ACC112 (cell line): ENCODE results near the gene PRSS56.

Source experiments
- H2AFZ ChIP-seq: fragments of 200-600 bp; sonication (generic); one replicate; pipeline ENCODE4 v1.6.0; 2017; ENCODE audit warnings: antibody characterized with exemption, low read length; ENCODE audit not compliant: unreplicated experiment
- H3K27ac ChIP-seq: fragments of 200-600 bp; sonication (generic); 2 replicates; pipeline ENCODE4 v1.5.1; 2014; ENCODE audit warnings: low read depth, mild to moderate bottlenecking, antibody characterized with exemption, low read length, moderate library complexity
- H3K27me3 ChIP-seq: fragments of 200-600 bp; sonication (generic); 2 replicates; pipeline ENCODE4 v1.6.1; 2014; ENCODE audit warnings: mild to moderate bottlenecking, antibody characterized with exemption, low read length, moderate library complexity, mixed read lengths; ENCODE audit not compliant: insufficient read depth
- H3K36me3 ChIP-seq: fragments of 200-600 bp; sonication (generic); 2 replicates; pipeline ENCODE4 v1.6.1; 2016; ENCODE audit warnings: mild to moderate bottlenecking, antibody characterized with exemption, low read length, moderate library complexity, mixed read lengths; ENCODE audit not compliant: insufficient read depth
- H3K4me1 ChIP-seq: fragments of 200-600 bp; sonication (generic); one replicate; pipeline ENCODE4 v1.6.1; 2016; ENCODE audit warnings: low read length, mixed read lengths; ENCODE audit not compliant: insufficient read depth, unreplicated experiment, control insufficient read depth
- H3K4me3 ChIP-seq: fragments of 200-600 bp; sonication (generic); 2 replicates; pipeline ENCODE4 v1.5.1; 2014; ENCODE audit warnings: mild to moderate bottlenecking, low read depth, low read length
- H3K79me2 ChIP-seq: fragments of 200-600 bp; sonication (generic); one replicate; pipeline ENCODE4 v1.6.0; 2016; ENCODE audit warnings: low read length; ENCODE audit not compliant: control insufficient read depth, unreplicated experiment, insufficient read depth

The PRSS56 gene

GRCh38 chr2:232503809-232504323 lies 16.3 kb upstream of the PRSS56 start:
- Histone ChIP-seq H3K4me3 (no peak overlapping the region), H3K4me1 (peaks cover 2% of the 10 kb centered on the region), H3K27me3 (peaks cover 65% of the 10 kb centered on the region), H2AFZ (no peak overlapping the region), H3K79me2 (no peaks in the 10 kb centered on the region), H3K27ac (no peak overlapping the region), H3K36me3 (no peaks in the 10 kb centered on the region)

DNA sequence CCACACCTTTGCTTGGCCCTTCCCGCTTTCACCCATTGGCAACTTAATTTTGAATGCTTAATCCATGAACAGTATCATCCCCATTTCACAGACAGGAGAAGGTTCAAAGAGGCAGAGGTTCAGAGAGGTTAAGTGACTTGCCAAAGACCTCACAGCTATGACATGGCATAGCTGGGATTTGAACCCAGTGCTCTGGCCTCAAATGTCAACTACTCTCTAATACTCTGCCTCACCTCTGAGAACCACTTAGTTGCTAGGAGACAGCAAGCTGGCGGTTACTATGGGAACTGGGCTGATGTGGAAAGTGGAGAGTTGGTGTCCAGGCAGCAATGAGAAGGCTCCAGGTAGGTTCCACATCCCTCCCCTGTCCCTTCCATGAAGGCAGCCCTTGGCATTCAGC lies 15.8 kb upstream of the PRSS56 start:
- no peak overlapping the region for H2AFZ ChIP-seq
- no peaks in the 10 kb centered on the region for H3K79me2 ChIP-seq
- H3K27me3 ChIP-seq = peaks cover 63% of the 10 kb centered on the region
- H3K4me1 ChIP-seq = peaks cover 2% of the 10 kb centered on the region
- no peak overlapping the region for H3K27ac ChIP-seq
- H3K36me3 ChIP-seq = no peaks in the 10 kb centered on the region
- no peak overlapping the region for H3K4me3 ChIP-seq

DNA sequence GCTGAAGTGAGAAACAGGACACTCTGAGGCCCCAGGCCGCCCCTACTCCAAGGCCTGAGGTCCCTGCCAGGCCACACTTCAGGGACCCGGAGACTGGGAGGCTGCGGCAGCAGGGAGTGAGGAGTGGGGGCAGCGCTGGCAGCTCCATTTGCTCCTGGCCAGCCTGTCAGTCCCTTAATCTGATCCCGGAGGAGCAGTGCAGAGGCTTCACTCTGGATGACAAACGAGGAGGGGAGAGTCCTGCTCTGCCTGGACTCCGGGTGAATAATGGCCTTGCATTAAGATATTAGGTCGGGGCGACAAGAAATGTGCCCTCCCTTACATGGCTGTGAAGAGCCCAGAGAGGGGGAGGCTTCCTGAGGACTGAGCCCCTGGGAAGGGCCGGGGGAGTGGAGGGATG lies 14.3 kb upstream of the PRSS56 start:
- H3K4me3 ChIP-seq = no peak overlapping the region
- H3K27me3 ChIP-seq = peaks cover 60% of the 10 kb centered on the region
- peaks cover 2% of the 10 kb centered on the region for H3K4me1 ChIP-seq
- H3K27ac ChIP-seq = no peak overlapping the region
- no peaks in the 10 kb centered on the region for H3K79me2 ChIP-seq
- no peak overlapping the region for H2AFZ ChIP-seq
- H3K36me3 ChIP-seq = no peaks in the 10 kb centered on the region

GRCh38 chr2:232506709-232507108 lies 13.5 kb upstream of the PRSS56 start:
- H3K27me3 ChIP-seq = peaks cover 59% of the 10 kb centered on the region
- H3K79me2 ChIP-seq = no peaks in the 10 kb centered on the region
- H3K36me3 ChIP-seq = no peaks in the 10 kb centered on the region
- H3K27ac ChIP-seq = no peak overlapping the region
- peaks cover 2% of the 10 kb centered on the region for H3K4me1 ChIP-seq
- H2AFZ ChIP-seq = no peak overlapping the region
- no peak overlapping the region for H3K4me3 ChIP-seq

- Histone ChIP-seq H3K36me3 (no peaks in the 10 kb centered on the region), H3K79me2 (no peaks in the 10 kb centered on the region), H3K4me1 (no peaks in the 10 kb centered on the region), H2AFZ (no peak overlapping the region), H3K27ac (no peak overlapping the region), H3K27me3 (peaks cover 53% of the 10 kb centered on the region), H3K4me3 (no peak overlapping the region)
Measured at GRCh38 chr2:232508251-232508650, 11.9 kb upstream of the PRSS56 start.

GRCh38 chr2:232511336-232511890 lies 8.8 kb upstream of the PRSS56 start:
- H3K27me3 ChIP-seq = peaks cover 45% of the 10 kb centered on the region
- no peak overlapping the region for H3K4me3 ChIP-seq
- H3K79me2 ChIP-seq = no peaks in the 10 kb centered on the region
- no peak overlapping the region for H3K27ac ChIP-seq
- H3K4me1 ChIP-seq = no peaks in the 10 kb centered on the region
- no peak overlapping the region for H2AFZ ChIP-seq
- H3K36me3 ChIP-seq = no peaks in the 10 kb centered on the region

DNA sequence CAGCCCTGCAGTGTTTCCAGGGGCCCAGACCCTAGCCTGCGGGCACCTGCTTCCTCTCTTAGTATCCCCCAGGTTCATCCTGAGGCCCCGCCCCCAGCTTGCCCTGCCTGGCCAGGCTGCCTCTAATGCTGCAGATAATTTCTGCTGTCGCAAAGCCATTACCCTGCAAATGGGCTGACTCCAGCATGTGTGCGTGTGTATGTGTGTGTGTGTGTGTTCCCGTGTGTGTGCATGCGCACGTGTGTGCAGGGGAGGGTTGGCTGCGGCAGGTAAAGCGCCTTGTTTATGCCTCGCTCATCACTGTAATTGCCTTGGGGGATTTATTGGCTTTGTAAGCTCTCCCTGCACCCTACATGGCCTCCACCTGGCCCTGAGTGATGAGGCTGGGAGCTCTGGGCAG lies 7.6 kb upstream of the PRSS56 start:
- no peak overlapping the region for H2AFZ ChIP-seq
- H3K4me3 ChIP-seq = no peak overlapping the region
- no peaks in the 10 kb centered on the region for H3K79me2 ChIP-seq
- no peaks in the 10 kb centered on the region for H3K4me1 ChIP-seq
- peaks cover 39% of the 10 kb centered on the region for H3K27me3 ChIP-seq
- no peak overlapping the region for H3K27ac ChIP-seq
- H3K36me3 ChIP-seq = no peaks in the 10 kb centered on the region

DNA sequence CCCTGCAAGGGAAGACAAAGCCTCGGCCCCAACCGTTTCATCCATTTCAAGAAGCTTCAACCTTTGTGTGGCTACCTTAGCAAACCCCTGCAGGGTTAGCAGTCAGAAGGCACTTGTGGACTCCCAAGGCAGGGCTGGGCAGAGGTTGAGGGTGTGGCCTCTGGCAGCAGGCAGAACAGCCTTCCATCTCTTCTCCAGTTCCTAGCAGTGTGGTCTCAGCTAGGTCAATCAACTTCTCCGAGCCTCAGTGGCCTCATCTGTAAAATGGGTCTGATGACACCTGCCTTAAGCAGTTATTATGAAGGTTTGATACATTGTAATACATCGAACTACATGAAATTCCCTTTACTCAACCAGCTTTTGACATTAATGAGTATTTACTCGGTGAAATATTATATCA lies 6.8 kb upstream of the PRSS56 start:
- Histone ChIP-seq H3K27ac (no peak overlapping the region), H2AFZ (no peak overlapping the region), H3K27me3 (peaks cover 32% of the 10 kb centered on the region), H3K36me3 (no peaks in the 10 kb centered on the region), H3K4me1 (no peaks in the 10 kb centered on the region), H3K79me2 (no peaks in the 10 kb centered on the region), H3K4me3 (no peak overlapping the region)

GRCh38 chr2:232515639-232516038 lies 4.5 kb upstream of the PRSS56 start:
- peaks cover 52% of the 10 kb centered on the region for H3K27me3 ChIP-seq
- no peak overlapping the region for H2AFZ ChIP-seq
- no peaks in the 10 kb centered on the region for H3K4me1 ChIP-seq
- H3K79me2 ChIP-seq = no peaks in the 10 kb centered on the region
- H3K27ac ChIP-seq = no peak overlapping the region
- H3K4me3 ChIP-seq = no peak overlapping the region
- H3K36me3 ChIP-seq = no peaks in the 10 kb centered on the region

GRCh38 chr2:232516551-232516950 lies 3.6 kb upstream of the PRSS56 start:
- peaks cover 57% of the 10 kb centered on the region for H3K27me3 ChIP-seq
- no peaks in the 10 kb centered on the region for H3K79me2 ChIP-seq
- no peak overlapping the region for H3K27ac ChIP-seq
- no peak overlapping the region for H3K4me3 ChIP-seq
- H2AFZ ChIP-seq = no peak overlapping the region
- no peaks in the 10 kb centered on the region for H3K4me1 ChIP-seq
- H3K36me3 ChIP-seq = no peaks in the 10 kb centered on the region

DNA sequence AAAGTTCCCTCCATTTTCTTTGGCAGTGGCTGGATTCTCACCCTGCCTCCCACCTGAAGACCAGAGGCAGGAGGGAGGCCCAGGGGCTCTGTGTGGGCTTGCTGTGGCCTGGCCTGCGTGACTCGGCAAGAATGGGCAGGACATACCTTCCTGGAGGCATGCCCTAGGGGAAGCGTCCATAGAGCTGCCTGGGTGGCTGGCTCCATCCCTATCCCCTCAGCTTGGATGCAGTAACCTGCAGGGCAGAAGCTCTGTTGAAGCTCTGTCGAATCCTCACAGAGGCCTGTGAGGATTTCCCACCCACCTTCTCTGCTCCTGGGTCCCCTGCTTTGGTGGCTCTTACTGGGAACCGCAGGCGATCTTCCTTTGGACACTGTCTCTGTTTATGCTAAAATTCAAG lies 1.3 kb upstream of the PRSS56 start:
- H3K79me2 ChIP-seq = no peaks in the 10 kb centered on the region
- H3K27me3 ChIP-seq = peaks cover 65% of the 10 kb centered on the region
- H3K27ac ChIP-seq = no peak overlapping the region
- H3K4me3 ChIP-seq = no peak overlapping the region
- no peaks in the 10 kb centered on the region for H3K4me1 ChIP-seq
- no peaks in the 10 kb centered on the region for H3K36me3 ChIP-seq
- H2AFZ ChIP-seq = no peak overlapping the region
